A549 treated with DMSO at 1 μM for 4 hours (cell line): ENCODE results near the gene EFHD2. TPM values are rescaled to one million over a fixed set of nuclear protein-coding genes. Genes with fewer than 3 reads are reported as not detected.

Experiments
- total RNA-seq: library from RNA; stranded (reverse); fragments of 200-300 nt; extraction: Qiagen RNA extraction; gene quantifications from 5 replicates; pipeline ENCODE4 v1.2.3, GENCODE V29; 2022; ENCODE audit warnings: low read depth

Gene EFHD2, protein sequence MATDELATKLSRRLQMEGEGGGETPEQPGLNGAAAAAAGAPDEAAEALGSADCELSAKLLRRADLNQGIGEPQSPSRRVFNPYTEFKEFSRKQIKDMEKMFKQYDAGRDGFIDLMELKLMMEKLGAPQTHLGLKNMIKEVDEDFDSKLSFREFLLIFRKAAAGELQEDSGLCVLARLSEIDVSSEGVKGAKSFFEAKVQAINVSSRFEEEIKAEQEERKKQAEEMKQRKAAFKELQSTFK
- 174 to 251 TPM (median 232 TPM) in 5 replicates for total RNA-seq

GRCh38 chr1:15409388-15410222 is at the start of gene EFHD2:
TSS of gene EFHD2 (plus strand) at chr1:15409888. CDS start at chr1:15409972, 84 bp downstream.

DNA sequence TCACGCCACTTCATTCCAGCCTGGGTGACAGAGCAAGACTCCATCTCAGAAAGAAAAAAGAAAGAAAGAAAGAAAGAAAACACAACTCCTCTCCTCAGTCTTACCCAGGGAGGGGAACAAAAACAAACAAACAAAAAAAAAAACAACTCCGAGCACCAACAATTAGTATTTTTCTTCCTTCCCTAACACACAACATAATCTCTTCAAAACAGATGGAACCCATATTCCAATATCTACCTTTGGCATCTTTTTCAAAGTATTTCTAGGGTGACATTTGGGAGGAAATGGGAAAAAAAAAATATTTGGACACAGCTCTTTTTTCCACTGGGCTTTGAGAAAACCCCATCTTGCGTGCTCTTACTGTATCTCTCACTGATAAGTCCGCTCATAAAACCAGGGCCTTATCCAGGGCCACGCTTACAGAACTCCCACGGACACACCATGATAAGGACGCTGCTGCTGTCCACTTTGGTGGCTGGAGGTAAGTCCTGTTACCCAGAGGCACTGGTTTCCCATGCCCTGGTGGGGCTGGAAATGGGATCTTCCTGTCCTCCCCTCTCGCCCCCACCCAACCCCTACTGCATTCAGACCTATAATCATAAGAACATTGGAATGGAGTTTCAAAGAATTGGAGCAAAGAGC is 46.7 kb downstream of the EFHD2 start, which contains the start of gene CELA2A:
CELA2A (plus strand) TSS at position 420 of the 642 bp plus-strand sequence; CDS start at position 442, 22 bp downstream.

GRCh38 chr1:15475752-15476314 is 66.1 kb downstream of the EFHD2 start, which contains the start of gene CELA2B:
TSS of gene CELA2B (plus strand) at chr1:15476104. CDS start at chr1:15476126, 22 bp downstream.

Other genes starting within 250 kb of the EFHD2 start
- 0.33 to 0.79 TPM (median 0.66 TPM) in 5 replicates for gene FHAD1, start 162.7 kb upstream of the EFHD2 start, total RNA-seq
- 0.93 to 1.5 TPM (median 1.1 TPM) in 5 replicates for gene CTRC, start 28.6 kb downstream of the EFHD2 start, total RNA-seq
- gene CELA2A, start 46.8 kb downstream of the EFHD2 start, total RNA-seq: not detected in 5 replicates
- gene CELA2B, start 66.2 kb downstream of the EFHD2 start, total RNA-seq: not detected in 5 replicates
- gene CASP9, start 114.3 kb downstream of the EFHD2 start, total RNA-seq: 5.4 to 6.7 TPM (median 6.3 TPM) in 5 replicates
- 4.9 to 5.7 TPM (median 5.7 TPM) in 5 replicates for gene DNAJC16, start 117.0 kb downstream of the EFHD2 start, total RNA-seq
- gene AGMAT, start 175.2 kb downstream of the EFHD2 start, total RNA-seq: 5.7 to 8.6 TPM (median 7.8 TPM) in 5 replicates
- 8.6 to 12.5 TPM (median 10.6 TPM) in 5 replicates for gene DDI2, start 207.6 kb downstream of the EFHD2 start, total RNA-seq